Vagina (tissue), 2 donors: ENCODE results near the gene DGKG. TPM values are rescaled to one million over a fixed set of nuclear protein-coding genes. Genes with fewer than 3 reads are reported as not detected.

Experiments
- DNase-seq, 2 donors: peaks; one replicate each; pipeline ENCODE4 v3.0.0-alpha.2; 2017; ENCODE audit errors: extremely low spot score in 2 of 2
- H3K27ac ChIP-seq: fragments of 200-600 bp; sonication (generic); one replicate; pipeline ENCODE4 v1.5.1; 2019
- H3K27me3 ChIP-seq: fragments of 200-600 bp; sonication (generic); one replicate; pipeline ENCODE4 v1.5.1; 2019
- H3K36me3 ChIP-seq, 2 donors: fragments of 200-600 bp; sonication (generic); one replicate each; pipeline ENCODE4 v1.5.1; 2017 to 2019
- H3K4me1 ChIP-seq: fragments of 200-600 bp; sonication (generic); one replicate; pipeline ENCODE4 v1.5.1; 2019
- H3K4me3 ChIP-seq, 2 donors: fragments of 200-600 bp; sonication (generic); 1 replicate in 1 of 2; 2 replicates in 1 of 2; pipeline ENCODE4 v1.5.1; 2016 to 2019
- H3K9me3 ChIP-seq: fragments of 200-600 bp; sonication (generic); one replicate; pipeline ENCODE4 v1.5.1; 2019
- POLR2A ChIP-seq, 2 donors: fragments of 450-650 bp; IDR thresholded peaks; one replicate each; pipeline ENCODE4 v1.6.1; 2017; ENCODE audit warnings: antibody characterized with exemption in 2 of 2, mild to moderate bottlenecking in 2 of 2, moderate library complexity in 2 of 2
- POLR2AphosphoS5 ChIP-seq, 2 donors: sonication (generic); formaldehyde crosslinking; IDR thresholded peaks; one replicate each; pipeline ENCODE4 v1.9.0; 2017; ENCODE audit warnings: antibody characterized with exemption in 2 of 2, mild to moderate bottlenecking in 2 of 2, low read depth in 1 of 2; ENCODE audit not compliant: insufficient read depth in 1 of 2
- intact Hi-C: fragments of 100-400 bp; cut with DNase I; formaldehyde crosslinking; loops from one replicate; pipeline ENCODE4 v1.15.1; 2023
- total RNA-seq: library from RNA; depleted of rRNA; stranded (reverse); fragments of >200 nt; gene quantifications from one replicate; pipeline ENCODE4 v1.2.3, GENCODE V29; 2016
- TF ChIP-seq, protein P1 (sequence below), 3 experiments: fragments of 450-650 bp in 2 of 3; fragments of 200-600 bp in 1 of 3; sonication (generic) in 1 of 3; IDR thresholded peaks; one replicate each; pipeline ENCODE4 v1.5.1; 2017 to 2019; ENCODE audit warnings: antibody characterized with exemption in 3 of 3, mild to moderate bottlenecking in 2 of 3, moderate library complexity in 2 of 3

DGKG gene
- total RNA-seq, 1 donor from 2014 or later = 2.5 TPM

GRCh38 chr3:186189492-186189891 is 172.5 kb downstream of the DGKG start:
- no peak for DNase-seq
- TF ChIP-seq POLR2AphosphoS5 (IDR thresholded peaks at IDR 0.05; ENCODE audit: insufficient read depth in 1 of 2, low read depth in 1 of 2) (no peak), POLR2A (IDR thresholded peaks at IDR 0.05) (no peak)
- TF ChIP-seq, protein P1, sequence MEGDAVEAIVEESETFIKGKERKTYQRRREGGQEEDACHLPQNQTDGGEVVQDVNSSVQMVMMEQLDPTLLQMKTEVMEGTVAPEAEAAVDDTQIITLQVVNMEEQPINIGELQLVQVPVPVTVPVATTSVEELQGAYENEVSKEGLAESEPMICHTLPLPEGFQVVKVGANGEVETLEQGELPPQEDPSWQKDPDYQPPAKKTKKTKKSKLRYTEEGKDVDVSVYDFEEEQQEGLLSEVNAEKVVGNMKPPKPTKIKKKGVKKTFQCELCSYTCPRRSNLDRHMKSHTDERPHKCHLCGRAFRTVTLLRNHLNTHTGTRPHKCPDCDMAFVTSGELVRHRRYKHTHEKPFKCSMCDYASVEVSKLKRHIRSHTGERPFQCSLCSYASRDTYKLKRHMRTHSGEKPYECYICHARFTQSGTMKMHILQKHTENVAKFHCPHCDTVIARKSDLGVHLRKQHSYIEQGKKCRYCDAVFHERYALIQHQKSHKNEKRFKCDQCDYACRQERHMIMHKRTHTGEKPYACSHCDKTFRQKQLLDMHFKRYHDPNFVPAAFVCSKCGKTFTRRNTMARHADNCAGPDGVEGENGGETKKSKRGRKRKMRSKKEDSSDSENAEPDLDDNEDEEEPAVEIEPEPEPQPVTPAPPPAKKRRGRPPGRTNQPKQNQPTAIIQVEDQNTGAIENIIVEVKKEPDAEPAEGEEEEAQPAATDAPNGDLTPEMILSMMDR (IDR thresholded peaks at IDR 0.05) = no peak
- intact Hi-C loops = no loop called here
- Histone ChIP-seq H3K4me1 (peaks cover 12% of the 10 kb centered on the region), H3K4me3 (no peak overlapping the region), H3K36me3 (no peaks in the 10 kb centered on the region), H3K9me3 (no peaks in the 10 kb centered on the region), H3K27ac (no peak overlapping the region), H3K27me3 (no peaks in the 10 kb centered on the region)

DNA sequence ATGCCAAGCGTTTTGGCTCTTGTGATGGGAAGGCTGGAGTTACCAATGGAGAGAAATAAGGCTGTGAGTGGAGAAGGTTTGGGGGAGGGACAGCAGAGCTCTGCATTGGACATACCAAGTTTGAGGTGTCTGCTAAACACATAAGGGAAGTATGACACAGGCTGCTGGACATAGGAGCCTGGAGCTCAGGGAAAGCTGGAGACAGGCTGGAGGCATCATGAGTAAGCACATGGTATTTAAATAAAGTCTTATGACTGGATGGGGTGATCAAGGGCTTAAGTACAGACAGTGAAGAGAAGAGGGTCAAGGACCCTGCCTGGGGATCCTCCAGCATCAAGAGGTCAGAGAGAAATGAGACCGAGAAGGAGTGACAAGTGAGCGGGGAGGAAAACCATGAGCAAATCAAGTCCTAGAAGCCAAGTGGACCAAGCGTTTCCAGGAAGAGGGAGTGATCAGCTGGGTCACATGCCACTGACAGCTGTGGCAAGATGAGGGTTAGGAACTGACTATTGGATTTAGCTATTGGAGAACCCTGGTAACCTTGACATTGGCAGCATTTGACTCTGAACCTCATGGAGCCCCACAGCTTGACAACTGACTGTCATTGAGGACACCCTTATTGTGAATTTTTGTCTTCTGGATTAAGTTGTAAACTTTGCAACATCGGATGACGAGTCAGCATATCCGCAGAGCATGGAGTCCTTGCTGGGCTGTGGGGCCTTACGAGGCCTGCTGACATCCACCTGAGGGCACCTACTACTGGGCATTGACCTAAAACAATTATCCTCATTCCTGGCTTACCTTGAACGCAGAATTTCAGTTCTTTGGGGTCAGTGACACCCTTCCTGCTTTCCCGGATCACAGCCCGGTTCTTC is 174.4 kb downstream of the DGKG start:
- H3K27ac ChIP-seq = no peak overlapping the region
- H3K36me3 ChIP-seq = no peaks in the 10 kb centered on the region
- TF ChIP-seq, protein P1 (IDR thresholded peaks at IDR 0.05) = no peak
- TF ChIP-seq POLR2A (IDR thresholded peaks at IDR 0.05) (no peak), POLR2AphosphoS5 (IDR thresholded peaks at IDR 0.05; ENCODE audit: insufficient read depth in 1 of 2, low read depth in 1 of 2) (no peak)
- H3K4me3 ChIP-seq = no peak overlapping the region
- no peaks in the 10 kb centered on the region for H3K9me3 ChIP-seq
- intact Hi-C loops = no loop called here
- DNase-seq = no peak
- H3K27me3 ChIP-seq = no peaks in the 10 kb centered on the region
- H3K4me1 ChIP-seq = no peaks in the 10 kb centered on the region

- DNase-seq = no peak
- TF ChIP-seq, protein P1 (IDR thresholded peaks at IDR 0.05) = no peak
- TF ChIP-seq POLR2A (IDR thresholded peaks at IDR 0.05) = no peak
- no peaks in the 10 kb centered on the region for H3K27me3 ChIP-seq
- no peak overlapping the region for H3K27ac ChIP-seq
- H3K4me3 ChIP-seq = no peak overlapping the region
- no peaks in the 10 kb centered on the region for H3K36me3 ChIP-seq
- no peaks in the 10 kb centered on the region for H3K9me3 ChIP-seq
- no peaks in the 10 kb centered on the region for H3K4me1 ChIP-seq
- intact Hi-C loops = no loop called here
Measured at GRCh38 chr3:186185194-186185787, 176.7 kb downstream of the DGKG start.

- Histone ChIP-seq H3K27ac (no peak overlapping the region), H3K27me3 (no peaks in the 10 kb centered on the region), H3K4me1 (no peaks in the 10 kb centered on the region), H3K9me3 (no peaks in the 10 kb centered on the region), H3K36me3 (no peaks in the 10 kb centered on the region), H3K4me3 (no peak overlapping the region)
- intact Hi-C loops = no loop called here
- no peak for DNase-seq
- TF ChIP-seq POLR2AphosphoS5 (IDR thresholded peaks at IDR 0.05; ENCODE audit: insufficient read depth in 1 of 2, low read depth in 1 of 2) = no peak
- TF ChIP-seq POLR2A (IDR thresholded peaks at IDR 0.05) = no peak
- TF ChIP-seq, protein P1 (IDR thresholded peaks at IDR 0.05) = no peak
Measured at GRCh38 chr3:186184021-186184420, 178.0 kb downstream of the DGKG start.

- no peaks in the 10 kb centered on the region for H3K36me3 ChIP-seq
- H3K27me3 ChIP-seq = no peaks in the 10 kb centered on the region
- H3K27ac ChIP-seq = no peak overlapping the region
- no peaks in the 10 kb centered on the region for H3K9me3 ChIP-seq
- H3K4me3 ChIP-seq = no peak overlapping the region
- intact Hi-C loops = no loop called here
- no peaks in the 10 kb centered on the region for H3K4me1 ChIP-seq
- no peak for DNase-seq
- TF ChIP-seq POLR2A (IDR thresholded peaks at IDR 0.05) (no peak), POLR2AphosphoS5 (IDR thresholded peaks at IDR 0.05; ENCODE audit: insufficient read depth in 1 of 2, low read depth in 1 of 2) (no peak)
- TF ChIP-seq, protein P1 (IDR thresholded peaks at IDR 0.05) = no peak
Measured at GRCh38 chr3:186182850-186183249, 179.2 kb downstream of the DGKG start.
